H1 (cell line): ENCODE measurements around the gene PAFAH1B1.

Source experiments
- CTCF ChIP-seq, 3 experiments: IDR thresholded peaks; 1 replicate in 2 of 3; 2 replicates in 1 of 3; pipeline versions ENCODE4 v1.5.1 to v1.6.1; 2011; ENCODE audit warnings: low read length in 3 of 3, mild to moderate bottlenecking in 3 of 3, inconsistent platforms in 2 of 3, low read depth in 1 of 3, moderate library complexity in 1 of 3; ENCODE audit not compliant: insufficient read depth in 1 of 3; ENCODE audit errors: control extremely low read depth in 1 of 3
- EZH2 ChIP-seq: fragments of 200-600 bp; sonication (generic); IDR thresholded peaks from 2 replicates; pipeline ENCODE4 v1.7.1; 2012; ENCODE audit warnings: low read depth, mild to moderate bottlenecking, moderate library complexity, low read length, inconsistent platforms; ENCODE audit not compliant: severe bottlenecking
- MAX ChIP-seq: IDR thresholded peaks from 2 replicates; pipeline ENCODE4 v1.6.1; 2012; ENCODE audit warnings: inconsistent platforms
- POLR2AphosphoS5 ChIP-seq: IDR thresholded peaks from 2 replicates; pipeline ENCODE4 v1.6.1; 2011; ENCODE audit warnings: low read depth, low read length
- SP1 ChIP-seq: IDR thresholded peaks from 2 replicates; pipeline ENCODE4 v1.6.1; 2011; ENCODE audit warnings: low read depth, low read length

GRCh38 chr17:2707721-2708584 is 114.5 kb downstream of the PAFAH1B1 start:
- TF ChIP-seq CTCF (IDR thresholded peaks at IDR 0.05; ENCODE audit: control extremely low read depth in 1 of 3, insufficient read depth in 1 of 3, low read depth in 1 of 3, low read length in 3 of 3) (peak; percentile 77 to 87 (median 77)), POLR2AphosphoS5 (no peak), EZH2 (no peak), SP1 (no peak), MAX (no peak)
